Measurements from ENCODE around the gene DAD1. TPM values are rescaled to one million over a fixed set of nuclear protein-coding genes. Genes with fewer than 3 reads are reported as not detected.
A peak's percentile ranks its signal among the peaks of the same experiment; 100 is the strongest.

The DAD1 gene
- total RNA-seq, 1 donor = 272 TPM

DNA sequence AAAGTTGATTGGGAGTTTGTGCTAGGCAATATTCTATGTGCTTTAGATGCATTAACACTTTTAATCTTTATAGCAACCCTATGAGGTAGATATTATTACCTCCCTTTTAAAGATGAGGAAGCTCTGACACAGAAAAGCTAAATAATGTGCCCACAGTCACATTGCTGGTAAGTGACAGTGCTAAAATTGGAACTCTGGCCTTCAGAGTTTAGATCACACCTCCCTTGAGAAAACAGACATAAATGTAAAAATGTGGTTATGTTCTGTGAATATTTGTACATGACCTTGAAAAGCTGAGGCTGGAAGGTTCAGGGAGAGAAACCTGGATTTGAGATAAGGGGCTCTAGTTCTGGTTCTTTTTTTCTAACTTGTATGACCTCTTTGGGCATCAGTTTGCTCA is 11.0 kb upstream of the DAD1 start:
- no peaks in the 10 kb centered on the region for H4K20me1 ChIP-seq (ENCODE audit: insufficient read depth, low read length)
- H3K79me2 ChIP-seq (ENCODE audit: insufficient read depth, low read length) = peaks cover 26% of the 10 kb centered on the region
- H3K36me3 ChIP-seq (ENCODE audit: insufficient read depth, low read length) = peaks cover 28% of the 10 kb centered on the region
- no peak overlapping the region for H2AFZ ChIP-seq (ENCODE audit: low read length)
- peak overlapping the region; percentile 94 for H3K4me2 ChIP-seq (ENCODE audit: insufficient read depth, low read length)
- no peak overlapping the region for H3K27ac ChIP-seq (ENCODE audit: low read depth, low read length)
- DNase-seq (ENCODE audit: insufficient read length, low spot score, missing footprints) = no peak
- peaks cover 6% of the 10 kb centered on the region for H3K27me3 ChIP-seq (ENCODE audit: insufficient read depth, low read length)
- no peak overlapping the region for H3K4me3 ChIP-seq (ENCODE audit: insufficient read depth, low read length)
- H3K4me1 ChIP-seq (ENCODE audit: insufficient read depth, low read length) = peaks cover 39% of the 10 kb centered on the region
- no peaks in the 10 kb centered on the region for H3K9me3 ChIP-seq (ENCODE audit: low read depth, low read length)
- TF ChIP-seq, protein P1, sequence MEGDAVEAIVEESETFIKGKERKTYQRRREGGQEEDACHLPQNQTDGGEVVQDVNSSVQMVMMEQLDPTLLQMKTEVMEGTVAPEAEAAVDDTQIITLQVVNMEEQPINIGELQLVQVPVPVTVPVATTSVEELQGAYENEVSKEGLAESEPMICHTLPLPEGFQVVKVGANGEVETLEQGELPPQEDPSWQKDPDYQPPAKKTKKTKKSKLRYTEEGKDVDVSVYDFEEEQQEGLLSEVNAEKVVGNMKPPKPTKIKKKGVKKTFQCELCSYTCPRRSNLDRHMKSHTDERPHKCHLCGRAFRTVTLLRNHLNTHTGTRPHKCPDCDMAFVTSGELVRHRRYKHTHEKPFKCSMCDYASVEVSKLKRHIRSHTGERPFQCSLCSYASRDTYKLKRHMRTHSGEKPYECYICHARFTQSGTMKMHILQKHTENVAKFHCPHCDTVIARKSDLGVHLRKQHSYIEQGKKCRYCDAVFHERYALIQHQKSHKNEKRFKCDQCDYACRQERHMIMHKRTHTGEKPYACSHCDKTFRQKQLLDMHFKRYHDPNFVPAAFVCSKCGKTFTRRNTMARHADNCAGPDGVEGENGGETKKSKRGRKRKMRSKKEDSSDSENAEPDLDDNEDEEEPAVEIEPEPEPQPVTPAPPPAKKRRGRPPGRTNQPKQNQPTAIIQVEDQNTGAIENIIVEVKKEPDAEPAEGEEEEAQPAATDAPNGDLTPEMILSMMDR (IDR thresholded peaks at IDR 0.05; ENCODE audit: extremely low read depth, low read depth, low read length) = no peak

DNA sequence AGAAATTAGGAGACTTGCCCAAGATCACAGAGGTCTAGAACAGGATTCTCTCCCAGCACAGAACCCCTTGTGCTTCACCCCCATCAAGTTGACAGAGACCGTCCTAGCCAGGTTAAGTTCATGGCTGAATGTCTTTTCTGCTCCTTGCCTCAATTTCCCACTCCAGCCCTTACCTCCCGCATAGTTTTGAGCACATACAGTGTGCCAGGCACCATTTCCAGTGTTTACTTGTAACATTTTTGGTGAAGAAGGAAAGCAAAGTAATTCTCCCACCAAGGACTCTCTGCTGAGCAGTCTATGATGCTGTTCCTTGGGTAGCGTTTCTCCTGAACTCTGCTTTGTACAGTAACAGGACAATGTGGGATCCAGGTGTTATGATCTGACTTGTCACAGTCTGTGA is 10.3 kb upstream of the DAD1 start:
- DNase-seq (ENCODE audit: insufficient read length, low spot score, missing footprints) = no peak
- H3K4me1 ChIP-seq (ENCODE audit: insufficient read depth, low read length) = peaks cover 39% of the 10 kb centered on the region
- TF ChIP-seq, protein P1 (IDR thresholded peaks at IDR 0.05; ENCODE audit: extremely low read depth, low read depth, low read length) = no peak
- H3K27ac ChIP-seq (ENCODE audit: low read depth, low read length) = peak overlapping the region; percentile 93
- H4K20me1 ChIP-seq (ENCODE audit: insufficient read depth, low read length) = no peaks in the 10 kb centered on the region
- H3K9me3 ChIP-seq (ENCODE audit: low read depth, low read length) = no peaks in the 10 kb centered on the region
- H3K79me2 ChIP-seq (ENCODE audit: insufficient read depth, low read length) = peaks cover 26% of the 10 kb centered on the region
- no peak overlapping the region for H2AFZ ChIP-seq (ENCODE audit: low read length)
- H3K4me3 ChIP-seq (ENCODE audit: insufficient read depth, low read length) = peak overlapping the region; percentile 96
- H3K27me3 ChIP-seq (ENCODE audit: insufficient read depth, low read length) = peaks cover 13% of the 10 kb centered on the region
- peaks cover 25% of the 10 kb centered on the region for H3K36me3 ChIP-seq (ENCODE audit: insufficient read depth, low read length)
- H3K4me2 ChIP-seq (ENCODE audit: insufficient read depth, low read length) = peak overlapping the region; percentile 94

DNA sequence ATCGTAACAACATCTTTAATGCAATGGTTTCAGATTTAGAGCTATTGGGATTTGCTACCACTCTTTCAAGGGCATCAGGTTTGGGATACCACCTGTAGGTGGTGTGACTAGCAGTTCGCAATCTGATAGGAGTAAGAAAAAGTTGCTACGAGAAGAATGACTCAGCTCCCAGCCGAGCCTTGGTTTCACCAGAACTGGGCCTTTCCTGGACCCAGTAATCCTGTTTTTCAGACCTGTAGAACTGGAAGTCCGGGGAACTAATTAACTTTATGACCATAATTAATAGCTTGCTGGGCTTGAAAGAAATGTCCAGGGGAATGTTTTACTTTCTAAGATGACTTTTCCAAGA is 9.8 kb upstream of the DAD1 start:
- H3K27ac ChIP-seq (ENCODE audit: low read depth, low read length) = peak overlapping the region; percentile 93
- peaks cover 39% of the 10 kb centered on the region for H3K4me1 ChIP-seq (ENCODE audit: insufficient read depth, low read length)
- DNase-seq (ENCODE audit: insufficient read length, low spot score, missing footprints) = peak; percentile 92
- H3K36me3 ChIP-seq (ENCODE audit: insufficient read depth, low read length) = peaks cover 22% of the 10 kb centered on the region
- TF ChIP-seq, protein P1 (IDR thresholded peaks at IDR 0.05; ENCODE audit: extremely low read depth, low read depth, low read length) = peak; percentile 42
- H3K27me3 ChIP-seq (ENCODE audit: insufficient read depth, low read length) = peaks cover 17% of the 10 kb centered on the region
- peak overlapping the region; percentile 96 for H3K4me3 ChIP-seq (ENCODE audit: insufficient read depth, low read length)
- H3K79me2 ChIP-seq (ENCODE audit: insufficient read depth, low read length) = peaks cover 26% of the 10 kb centered on the region
- peak overlapping the region; percentile 94 for H3K4me2 ChIP-seq (ENCODE audit: insufficient read depth, low read length)
- no peaks in the 10 kb centered on the region for H3K9me3 ChIP-seq (ENCODE audit: low read depth, low read length)
- H2AFZ ChIP-seq (ENCODE audit: low read length) = peak overlapping the region; percentile 99
- H4K20me1 ChIP-seq (ENCODE audit: insufficient read depth, low read length) = no peaks in the 10 kb centered on the region

DNA sequence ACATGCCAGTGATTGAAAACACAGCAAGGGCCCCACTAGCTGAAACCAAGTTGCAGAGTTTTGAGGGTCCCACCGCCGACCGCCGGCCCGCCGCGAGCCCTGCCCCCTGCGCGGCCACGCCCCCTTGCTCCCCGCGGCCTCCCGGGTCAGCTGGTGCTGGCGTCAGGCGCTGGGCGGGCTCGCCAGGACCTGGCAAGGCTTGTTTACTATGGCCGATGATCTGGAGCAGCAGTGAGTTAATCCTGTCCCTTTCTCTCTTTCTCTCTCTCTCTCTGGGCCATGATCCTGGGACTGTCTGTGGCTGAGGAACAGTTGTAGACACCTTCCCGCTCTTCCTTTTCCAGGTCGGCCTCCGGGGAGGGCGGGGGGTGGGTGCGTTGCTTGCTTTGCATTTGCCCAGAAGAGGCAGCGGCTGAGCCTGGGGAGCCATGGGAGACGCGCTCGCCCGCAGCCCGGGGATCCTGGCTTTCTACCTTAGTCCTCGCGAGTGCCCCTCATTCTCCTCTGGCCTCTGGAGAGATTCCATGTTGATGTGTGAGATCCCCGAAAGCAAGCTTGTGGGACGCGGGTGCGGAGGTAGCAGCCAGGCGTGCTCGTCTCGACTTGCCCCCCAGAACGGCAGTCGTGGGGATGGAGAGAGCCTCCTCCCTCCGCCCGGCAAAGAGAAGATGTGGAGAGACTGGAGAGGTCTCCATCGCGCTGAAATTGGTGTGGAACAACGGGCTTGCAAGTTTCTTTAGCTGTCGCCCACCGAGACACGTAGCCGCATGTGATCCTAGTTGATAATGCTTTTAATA is 9.3 kb upstream of the DAD1 start, which contains the start of gene ABHD4:
Gene ABHD4 (plus strand): TSS at position 202 of the 797 bp plus-strand sequence. CDS start 7 bp downstream, at position 209.
- peaks cover 37% of the 10 kb centered on the region for H3K4me1 ChIP-seq (ENCODE audit: insufficient read depth, low read length)
- no peaks in the 10 kb centered on the region for H3K9me3 ChIP-seq (ENCODE audit: low read depth, low read length)
- peak within 1 kb of the TSS; percentile 93 for H3K27ac ChIP-seq (ENCODE audit: low read depth, low read length)
- peaks cover 26% of the 10 kb centered on the region for H3K79me2 ChIP-seq (ENCODE audit: insufficient read depth, low read length)
- H3K27me3 ChIP-seq (ENCODE audit: insufficient read depth, low read length) = peaks cover 23% of the 10 kb centered on the region
- peak; percentile 92 for DNase-seq (ENCODE audit: insufficient read length, low spot score, missing footprints)
- peak within 1 kb of the TSS; percentile 94 for H3K4me2 ChIP-seq (ENCODE audit: insufficient read depth, low read length)
- TF ChIP-seq, protein P1 (IDR thresholded peaks at IDR 0.05; ENCODE audit: extremely low read depth, low read depth, low read length) = no peak
- H2AFZ ChIP-seq (ENCODE audit: low read length) = peak within 1 kb of the TSS; percentile 99
- H3K36me3 ChIP-seq (ENCODE audit: insufficient read depth, low read length) = peaks cover 16% of the 10 kb centered on the region
- H3K4me3 ChIP-seq (ENCODE audit: insufficient read depth, low read length) = peak within 1 kb of the TSS; percentile 96
- no peaks in the 10 kb centered on the region for H4K20me1 ChIP-seq (ENCODE audit: insufficient read depth, low read length)
